IMR-90 (cell line): Measurements from ENCODE around the gene C1orf56. TPM values are rescaled to one million over a fixed set of nuclear protein-coding genes. Genes with fewer than 3 reads are reported as not detected.

ENCODE experiments used
- ATAC-seq: fragments of 200-7000 bp; cut with Tn5 transposase; 2 replicates; pipeline ENCODE4 v1.9.1; 2020; ENCODE audit warnings: low read depth, mild to moderate bottlenecking, moderate library complexity
- BruUV-seq: library from RNA; stranded (reverse); fragments of 400-500 nt; replicated peaks from 2 replicates; lab custom pipeline; 2021; lab: Mats Ljungman, UMichigan
- CTCF ChIA-PET: fragments of 300-600 bp; formaldehyde crosslinking; extraction: SDS; loops from one replicate; lab custom pipeline; 2021; ENCODE audit warnings: antibody characterized with exemption; lab: Yijun Ruan, JAX
- POLR2A ChIA-PET: fragments of 300-600 bp; sonication (Branson Sonifier 250); formaldehyde crosslinking; loops from one replicate; lab custom pipeline; 2022; ENCODE audit warnings: antibody characterized with exemption; ENCODE audit not compliant: unreplicated experiment; lab: Charles Lee
- DNase-seq: peaks from one replicate; pipeline ENCODE4 v3.0.0; 2013
- H2AFZ ChIP-seq: replicated peaks from 2 replicates; pipeline ENCODE3; 2013; ENCODE audit warnings: low read length, mild to moderate bottlenecking; ENCODE audit not compliant: poor library complexity
- H2AK5ac ChIP-seq: 2 replicates; pipeline ENCODE4 v1.6.1; 2013; ENCODE audit warnings: low read depth, low read length, inconsistent platforms
- H2AK9ac ChIP-seq: replicated peaks from 2 replicates; pipeline ENCODE3; 2013; ENCODE audit warnings: mild to moderate bottlenecking, low read depth, low read length, moderate library complexity; ENCODE audit not compliant: poor library complexity
- H2BK120ac ChIP-seq: 2 replicates; pipeline ENCODE4 v1.6.1; 2013; ENCODE audit warnings: low read depth, low read length, inconsistent platforms
- H2BK15ac ChIP-seq: 3 replicates; pipeline ENCODE4 v1.6.1; 2013; ENCODE audit warnings: low read depth, low read length, inconsistent platforms
- H2BK20ac ChIP-seq: 2 replicates; pipeline ENCODE4 v1.6.1; 2013; ENCODE audit warnings: low read depth, mild to moderate bottlenecking, inconsistent platforms, low read length, moderate library complexity
- H2BK5ac ChIP-seq: 2 replicates; pipeline ENCODE4 v1.6.1; 2013; ENCODE audit warnings: mild to moderate bottlenecking, low read depth, low read length, inconsistent platforms; ENCODE audit not compliant: poor library complexity, severe bottlenecking
- H3K14ac ChIP-seq: replicated peaks from 2 replicates; pipeline ENCODE4 v1.6.1; 2013; ENCODE audit warnings: low read depth, low read length, inconsistent platforms
- H3K18ac ChIP-seq: 2 replicates; pipeline ENCODE4 v1.6.1; 2013; ENCODE audit warnings: low read depth, low read length, control low read depth
- H3K23ac ChIP-seq: 2 replicates; pipeline ENCODE4 v1.6.1; 2013; ENCODE audit warnings: low read depth, low read length, inconsistent platforms
- H3K27ac ChIP-seq: 2 replicates; pipeline ENCODE4 v1.5.1; 2013; ENCODE audit warnings: mild to moderate bottlenecking, control low read depth, low read length; ENCODE audit not compliant: insufficient read depth
- H3K27me3 ChIP-seq: 2 replicates; pipeline ENCODE4 v1.6.1; 2013; ENCODE audit warnings: low read length; ENCODE audit not compliant: control insufficient read depth, insufficient read depth
- H3K36me3 ChIP-seq: 2 replicates; pipeline ENCODE4 v1.6.1; 2013; ENCODE audit warnings: low read length, mixed read lengths; ENCODE audit not compliant: control insufficient read depth, insufficient read depth
- H3K4ac ChIP-seq: 2 replicates; pipeline ENCODE4 v1.6.1; 2013; ENCODE audit warnings: low read depth, low read length, inconsistent platforms
- H3K4me1 ChIP-seq: 2 replicates; pipeline ENCODE4 v1.6.1; 2013; ENCODE audit warnings: low read length, mixed read lengths; ENCODE audit not compliant: control insufficient read depth, insufficient read depth
- H3K4me2 ChIP-seq: 2 replicates; pipeline ENCODE4 v1.6.1; 2013; ENCODE audit warnings: low read depth, mild to moderate bottlenecking, control low read depth, low read length, moderate library complexity
- H3K4me3 ChIP-seq: 2 replicates; pipeline ENCODE4 v1.5.1; 2013; ENCODE audit warnings: low read depth, mild to moderate bottlenecking, control low read depth, low read length, moderate library complexity; ENCODE audit not compliant: insufficient read depth
- H3K56ac ChIP-seq: 2 replicates; pipeline ENCODE4 v1.6.1; 2013; ENCODE audit warnings: low read length, inconsistent platforms; ENCODE audit not compliant: insufficient read depth; ENCODE audit errors: extremely low read depth
- H3K79me1 ChIP-seq, 2 experiments: 2 replicates each; pipeline ENCODE4 v1.6.1; 2013; ENCODE audit warnings: low read length in 2 of 2, inconsistent platforms in 1 of 2, low read depth in 1 of 2
- H3K9ac ChIP-seq: 2 replicates; pipeline ENCODE4 v1.6.1; 2013; ENCODE audit warnings: low read depth, low read length, control low read depth
- H3K9me1 ChIP-seq: 2 replicates; pipeline ENCODE4 v1.6.1; 2013; ENCODE audit warnings: low read length, inconsistent platforms; ENCODE audit not compliant: insufficient read depth
- H3K9me3 ChIP-seq: 2 replicates; pipeline ENCODE4 v1.6.1; 2013; ENCODE audit warnings: low read length; ENCODE audit not compliant: control insufficient read depth, insufficient read depth
- H4K20me1 ChIP-seq: 2 replicates; pipeline ENCODE4 v1.6.1; 2013; ENCODE audit warnings: low read length, inconsistent platforms; ENCODE audit not compliant: insufficient read depth
- H4K5ac ChIP-seq: 2 replicates; pipeline ENCODE4 v1.6.1; 2013; ENCODE audit warnings: mild to moderate bottlenecking, low read depth, low read length, control low read depth
- H4K8ac ChIP-seq, 2 experiments: 2 replicates each; pipeline ENCODE4 v1.6.1; 2013; ENCODE audit warnings: low read depth in 2 of 2, low read length in 2 of 2, control low read depth in 1 of 2, inconsistent platforms in 1 of 2
- H4K91ac ChIP-seq: 2 replicates; pipeline ENCODE4 v1.6.1; 2013; ENCODE audit warnings: low read depth, low read length, inconsistent platforms; ENCODE audit not compliant: insufficient read depth
- CHD1 ChIP-seq: IDR thresholded peaks from 2 replicates; pipeline ENCODE4 v1.6.1; 2012; ENCODE audit warnings: low read depth, low read length, improper control_type of control experiment
- FOS ChIP-seq: fragments of 150-350 bp; IDR thresholded peaks from 2 replicates; pipeline ENCODE4 v1.6.1; 2016; ENCODE audit warnings: low read depth, low read length
- POLR2A ChIP-seq: IDR thresholded peaks from 2 replicates; pipeline ENCODE4 v1.6.1; 2012; ENCODE audit warnings: mild to moderate bottlenecking, low read depth, low read length
- RCOR1 ChIP-seq: IDR thresholded peaks from 2 replicates; pipeline ENCODE4 v1.6.1; 2012; ENCODE audit warnings: mild to moderate bottlenecking, low read length, improper control_type of control experiment; ENCODE audit not compliant: insufficient replicate concordance
- WGBS, 2 experiments: methylation state at CpG; one replicate each; pipeline versions ENCODE4 v1.1.5 to v1.1.7; 2013; ENCODE audit warnings: missing lambda C conversion rate in 2 of 2; ENCODE audit not compliant: insufficient read length in 1 of 2; ENCODE audit errors: extremely low coverage in 2 of 2; 5-methylcytosine and 5-hydroxymethylcytosine counted together
- dilution Hi-C: fragments of 300-500 bp; cut with HindIII; formaldehyde crosslinking; loops from one replicate; pipeline ENCODE4 v1.14.3; 2018; ENCODE audit warnings: low sequenced_read_pairs; ENCODE audit not compliant: unreplicated experiment
- in situ Hi-C: fragments of 300-500 bp; cut with MboI; formaldehyde crosslinking; loops from 3 replicates; pipeline ENCODE4 v1.14.3; 2019; ENCODE audit warnings: low sequenced_read_pairs, inconsistent platforms, mixed read lengths
- intact Hi-C: fragments of 100-400 bp; cut with micrococcal nuclease; formaldehyde crosslinking; loops from 2 replicates; pipeline ENCODE4 v1.10.0; 2022
- polyA plus RNA-seq, 3 experiments: library from polyadenylated mRNA; depleted of rRNA; stranded (reverse); fragments of >200 nt; gene quantifications; 2 replicates each; pipeline ENCODE4 v1.2.3, GENCODE V29; 2012; ENCODE audit warnings: low replicate concordance in 1 of 3
- total RNA-seq: library from RNA; depleted of rRNA; stranded (reverse); fragments of >200 nt; gene quantifications from 2 replicates; pipeline ENCODE4 v1.2.3, GENCODE V29; 2012

C1orf56 gene
- total and polyA plus RNA-seq, 2 of the 4 experiments (the other 2 are of a cell fraction): 0.54 to 1.2 TPM

GRCh38 chr1:151007853-151008243 lies 39.7 kb upstream of the C1orf56 start:
- H3K9me1 ChIP-seq: peaks cover 11% of the 10 kb centered on the region
- in situ Hi-C loops: no loop called here
- no peaks in the 10 kb centered on the region for H3K36me3 ChIP-seq
- H3K9me3 ChIP-seq: no peaks in the 10 kb centered on the region
- no peaks in the 10 kb centered on the region for H3K27me3 ChIP-seq
- H3K27ac ChIP-seq: no peak overlapping the region
- H4K20me1 ChIP-seq: no peaks in the 10 kb centered on the region
- 0 out of 2 replicates have a peak, but pooled peaks have one; percentile 37 for TF ChIP-seq CHD1
- no peak for TF ChIP-seq FOS
- TF ChIP-seq RCOR1: no peak
- TF ChIP-seq POLR2A: no peak; the same call in 1 of the 2 replicates
- CTCF ChIA-PET: no interaction called here
- H3K9ac ChIP-seq: peak overlapping the region; percentile 14; the same call in 1 of the 2 replicates
- DNase-seq (no peak), ATAC-seq (no peak)
- no peak overlapping the region for H2AK9ac ChIP-seq
- no peak overlapping the region for H2AK5ac ChIP-seq
- no TSS peak for BruUV-seq
- H3K23ac ChIP-seq: peak overlapping the region; percentile 50; the same call in 1 of the 2 replicates
- peak overlapping the region; percentile 25; the same call in 1 of the 2 replicates for H3K18ac ChIP-seq
- no CpG with 5 or more reads among the region's 4 CpGs for WGBS, 2 experiments
- H3K4me3 ChIP-seq: peak overlapping the region; percentile 33; the same call in 1 of the 2 replicates
- peaks cover 16 to 47% of the 10 kb centered on the region in 2 experiments for H3K79me1 ChIP-seq
- no peak overlapping the region for H4K91ac ChIP-seq
- peak overlapping the region; percentile 90 for H3K4me2 ChIP-seq
- peaks cover 4% of the 10 kb centered on the region; the same call in 1 of the 2 replicates for H3K4me1 ChIP-seq
- peak overlapping the region; percentile 73 to 74 for H4K8ac ChIP-seq
- H3K4ac ChIP-seq: peak overlapping the region; percentile 18; the same call in 1 of the 2 replicates
- H4K5ac ChIP-seq: peak overlapping the region; percentile 71; the same call in 1 of the 2 replicates
- H3K56ac ChIP-seq: no peak overlapping the region
- 0 out of 2 replicates have a peak overlapping the region, but pooled peaks have one; percentile 21 for H2BK120ac ChIP-seq
- H2BK15ac ChIP-seq: peak overlapping the region; percentile 3; the same call in 1 of the 3 replicates
- dilution Hi-C loops: no loop called here
- H2AFZ ChIP-seq: peak overlapping the region; percentile 98
- intact Hi-C loops: loop anchor here (5.0 to 10.0 kb wide), 2 partner anchors 54 to 443 kb away; partner anchors contain the start of gene MLLT11
- H2BK5ac ChIP-seq: peak overlapping the region; percentile 48
- no peak overlapping the region for H2BK20ac ChIP-seq
- H3K14ac ChIP-seq: peak overlapping the region; percentile 82
- POLR2A ChIA-PET: interaction anchor here (0.5 kb wide), 1 partner anchor 429 kb away, joined by 3 read pairs; no protein-coding TSS in a partner anchor
